IPS DF 4.7 (cell line): ENCODE data around the gene LRP1B.
"Not testable (repeated sequence)": the region's sequence is repeated elsewhere in the genome, so short reads cannot be mapped to it uniquely, and the experiment has no call there.

ENCODE experiments used
- DNase-seq: peaks from one replicate; pipeline ENCODE4 v3.0.0-alpha.2; 2013; ENCODE audit warnings: low spot score; ENCODE audit errors: extremely low read depth

Gene LRP1B

GRCh38 chr2:141889788-141890187 is 241.0 kb downstream of the LRP1B start:
- no peak for DNase-seq

GRCh38 chr2:141888987-141889555 is 241.7 kb downstream of the LRP1B start:
- no peak for DNase-seq

GRCh38 chr2:141887363-141887762 is 243.5 kb downstream of the LRP1B start:
- no peak for DNase-seq

DNA sequence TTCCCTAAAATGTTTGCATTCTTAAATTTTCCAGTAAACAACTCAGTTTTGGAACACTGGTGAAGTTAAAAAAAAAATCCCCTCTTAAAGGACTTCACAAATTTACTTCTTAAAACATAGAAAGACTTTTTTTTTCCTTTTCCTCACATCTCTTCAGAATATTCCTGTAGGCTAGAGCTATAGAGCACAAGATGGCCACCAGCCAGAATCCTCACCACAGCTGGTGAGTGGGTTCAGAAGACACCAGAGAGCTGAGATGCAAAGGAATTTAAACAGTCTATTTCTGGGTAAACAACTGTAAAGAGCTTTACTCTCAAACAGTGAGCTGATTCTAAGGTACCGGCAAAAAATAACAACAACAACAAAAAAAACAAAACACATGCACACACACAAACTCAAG is 252.8 kb downstream of the LRP1B start:
- DNase-seq: no peak

DNA sequence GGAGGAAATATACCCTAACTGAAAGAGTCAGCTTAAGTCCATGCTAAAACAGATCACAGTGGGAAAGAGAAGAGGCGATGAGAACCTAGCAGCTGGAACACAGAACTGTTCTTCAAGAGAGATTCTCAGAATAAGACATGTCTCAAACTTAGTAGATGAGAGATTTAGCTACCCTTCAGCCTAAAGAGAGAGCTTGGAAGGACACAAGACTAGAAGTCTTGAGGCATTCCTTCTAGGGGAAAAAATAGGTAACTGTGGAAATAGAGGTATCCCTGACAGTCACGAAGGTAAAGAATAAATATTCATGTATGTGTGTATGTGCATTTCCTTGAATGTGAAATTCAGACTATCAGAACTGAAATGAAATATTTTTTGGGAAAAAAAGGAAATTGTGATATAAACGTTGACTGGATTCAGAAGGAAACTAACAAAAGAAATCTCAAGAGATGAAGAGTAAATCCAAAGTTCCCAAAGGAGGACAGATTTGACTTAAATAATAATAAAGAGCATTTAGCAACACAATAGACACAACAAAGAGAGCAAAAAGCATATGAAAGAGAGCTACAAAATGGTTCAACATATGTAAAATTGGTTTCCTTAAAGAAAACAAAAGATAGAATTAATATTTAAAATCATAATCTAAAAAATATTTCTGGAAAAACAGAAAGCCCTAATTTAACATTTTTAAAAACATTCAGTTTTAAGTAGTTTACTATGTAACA is 258.7 kb downstream of the LRP1B start:
- no peak for DNase-seq

DNA sequence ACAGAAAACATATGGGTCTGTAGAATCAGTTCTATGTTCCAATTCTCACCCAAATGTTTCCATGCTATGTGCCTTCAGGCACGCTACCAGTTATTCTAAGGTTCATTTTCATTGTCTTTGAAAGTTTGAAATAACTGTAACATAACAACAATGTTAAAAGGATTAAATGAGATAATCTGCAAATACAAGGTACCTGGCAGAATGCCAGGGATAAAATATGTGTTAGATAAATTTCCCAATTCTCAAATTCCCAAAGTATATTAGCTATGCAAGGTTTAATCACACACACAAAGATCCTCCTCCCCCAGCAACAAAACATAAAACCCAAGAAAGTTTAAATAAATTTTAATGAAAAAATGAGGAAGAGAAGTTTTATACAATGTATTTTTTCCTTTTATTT is 261.2 kb downstream of the LRP1B start:
- no peak for DNase-seq

DNA sequence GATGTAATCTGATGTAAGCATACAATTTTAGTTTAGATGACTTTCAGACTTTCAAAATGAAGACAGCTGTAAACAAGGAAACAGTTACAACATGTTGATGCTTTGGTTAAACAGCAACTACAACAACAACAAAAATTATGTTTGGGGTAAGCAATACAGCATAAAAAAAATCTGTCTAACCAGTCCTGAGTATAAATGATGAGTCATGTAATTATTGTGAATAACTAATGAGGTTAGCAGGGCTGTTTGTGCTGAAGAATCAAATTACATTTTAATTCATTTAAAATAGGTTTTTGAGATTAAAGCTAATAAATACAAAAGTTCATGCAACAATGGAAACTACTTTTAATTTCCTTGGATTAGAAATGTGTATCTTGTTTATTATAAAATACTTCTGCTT is 266.9 kb downstream of the LRP1B start:
- DNase-seq: no peak

DNA sequence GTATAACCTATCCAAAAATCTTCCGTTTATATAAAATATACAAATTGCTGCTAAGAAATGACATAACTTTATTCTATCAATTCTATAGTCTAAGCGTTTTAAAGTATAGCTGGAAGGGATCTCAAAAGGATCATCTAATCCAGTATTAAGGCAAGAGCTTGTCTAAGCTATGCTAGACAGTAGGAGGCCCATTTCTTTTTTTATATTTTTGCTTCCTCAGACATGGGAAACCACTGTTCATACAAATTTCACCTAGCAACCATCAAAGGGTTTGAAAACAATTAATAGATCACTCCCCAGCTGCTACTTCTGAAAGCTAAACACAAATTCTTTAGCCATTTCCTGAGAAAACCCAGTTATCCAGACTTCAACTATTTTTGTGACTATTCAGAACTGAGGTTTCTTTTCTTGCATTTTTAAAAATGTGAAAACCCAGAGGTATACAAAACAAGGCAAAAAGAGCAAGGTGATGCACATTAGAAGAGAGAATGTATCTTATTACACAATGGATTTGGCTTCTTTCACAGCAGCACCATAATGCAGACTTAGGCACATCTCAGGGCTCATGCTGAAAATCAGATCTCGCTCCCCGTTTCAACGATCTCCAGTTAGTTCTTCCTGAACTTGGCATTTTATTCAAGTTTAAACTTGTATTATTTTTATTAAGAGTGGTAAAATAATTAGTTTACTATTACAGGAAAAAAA is 274.4 kb downstream of the LRP1B start:
- DNase-seq: no peak

DNA sequence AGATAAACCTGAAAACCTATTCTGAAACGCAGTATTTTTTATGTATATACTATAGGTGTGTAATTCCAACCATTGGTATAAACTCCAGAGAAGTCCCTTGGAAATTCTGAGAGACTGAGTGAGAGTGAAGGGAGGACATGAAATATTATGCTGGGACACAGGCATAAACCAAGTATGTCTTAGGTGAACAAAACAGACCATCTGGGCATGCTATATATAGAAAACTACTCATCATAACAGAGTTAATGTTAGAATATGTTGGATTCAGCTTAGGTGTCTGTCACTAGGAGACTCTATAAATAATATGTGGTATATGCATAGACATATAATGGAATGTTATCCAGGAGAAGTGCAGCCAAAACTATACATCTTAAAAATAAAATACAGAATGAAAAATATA is 282.6 kb downstream of the LRP1B start:
- DNase-seq: no peak

GRCh38 chr2:141844231-141844630 is 286.6 kb downstream of the LRP1B start:
- DNase-seq: no peak

- no peak for DNase-seq
These were observed 295.7 kb downstream of the LRP1B start for GRCh38 chr2:141835103-141835502.

- no peak for DNase-seq
These were observed 302.1 kb downstream of the LRP1B start for GRCh38 chr2:141828761-141829160.

DNA sequence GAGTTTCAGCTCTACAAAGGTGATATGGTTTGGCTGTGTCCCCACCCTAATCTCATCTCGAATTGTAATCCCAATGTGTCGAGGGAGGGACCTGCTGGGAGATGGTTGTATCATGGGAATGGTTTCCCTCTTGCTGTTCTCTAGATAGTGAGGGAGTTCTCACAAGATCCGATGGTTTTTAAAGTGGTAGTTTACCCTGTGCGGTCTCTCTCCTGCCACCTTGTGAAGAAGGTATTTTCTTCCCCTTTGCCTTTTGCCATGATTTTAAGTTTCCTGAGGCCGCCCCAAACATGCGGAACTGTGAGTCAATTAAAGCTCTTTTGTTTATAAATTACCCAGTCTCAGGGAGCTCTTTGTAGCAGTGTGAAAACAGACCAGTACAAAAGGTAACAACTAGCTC is 306.0 kb downstream of the LRP1B start:
- no peak for DNase-seq

DNA sequence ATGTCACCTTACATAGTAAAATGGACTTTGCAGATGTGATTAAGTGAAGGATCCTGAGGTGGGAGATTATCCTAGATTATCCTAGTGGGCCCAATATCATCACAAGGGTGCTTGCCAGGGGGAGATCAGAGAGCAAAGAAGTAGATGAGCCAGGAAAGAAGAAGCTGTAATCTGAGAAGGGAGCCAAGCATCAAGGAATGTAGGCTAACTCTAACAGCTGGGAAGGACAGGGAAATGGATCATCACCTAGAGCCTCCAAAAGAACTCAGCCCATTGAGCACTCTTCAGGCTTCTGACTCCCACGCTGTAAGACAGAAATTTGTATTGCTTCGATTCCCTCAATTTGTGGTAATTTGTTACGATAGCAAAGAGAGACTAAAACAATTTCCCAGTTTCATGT is 309.9 kb downstream of the LRP1B start:
- DNase-seq: no peak

DNA sequence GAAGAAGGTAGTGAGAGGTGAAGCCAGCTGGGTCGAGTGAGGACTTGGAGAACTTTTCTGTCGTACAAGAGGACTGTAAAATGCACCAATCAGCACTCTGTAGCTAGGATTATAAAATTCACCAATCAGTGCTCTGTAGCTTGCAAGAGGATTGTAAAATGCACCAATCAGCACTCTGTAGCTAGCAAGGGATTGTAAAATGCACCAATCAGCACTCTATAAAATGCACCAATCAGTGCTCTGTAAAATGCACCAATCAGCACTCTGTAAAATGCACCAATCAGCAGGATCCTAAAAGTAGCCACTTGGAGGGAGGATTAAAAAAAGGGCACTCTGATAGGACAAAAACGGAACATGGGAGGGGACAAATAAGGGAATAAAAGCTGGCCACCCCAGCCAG is 315.5 kb downstream of the LRP1B start:
- not testable (repeated sequence) for DNase-seq

- DNase-seq: no peak
These were observed 316.7 kb downstream of the LRP1B start for GRCh38 chr2:141814150-141814549.

- DNase-seq: no peak
These were observed 320.7 kb downstream of the LRP1B start for GRCh38 chr2:141810148-141810547.

DNA sequence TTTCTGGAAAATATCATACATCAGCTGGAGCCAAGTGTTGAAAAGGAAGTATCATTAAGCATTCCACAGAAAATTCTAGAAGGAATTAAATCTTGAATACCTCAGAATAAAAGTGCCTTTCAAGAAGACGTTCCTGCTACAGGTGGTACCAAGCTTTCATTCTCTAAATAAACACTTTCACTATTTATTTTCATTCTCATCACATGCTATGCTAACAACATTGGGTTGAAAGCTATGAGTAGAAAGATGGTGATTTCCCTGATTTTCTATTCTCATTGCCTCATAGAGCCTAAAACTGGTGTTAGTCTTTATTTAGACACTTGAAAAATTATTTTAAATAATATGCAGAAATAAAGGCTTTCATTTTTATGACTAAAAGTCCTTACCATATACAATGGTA is 324.7 kb downstream of the LRP1B start:
- no peak for DNase-seq

- no peak for DNase-seq
These were observed 325.5 kb downstream of the LRP1B start for GRCh38 chr2:141805302-141805701.

DNA sequence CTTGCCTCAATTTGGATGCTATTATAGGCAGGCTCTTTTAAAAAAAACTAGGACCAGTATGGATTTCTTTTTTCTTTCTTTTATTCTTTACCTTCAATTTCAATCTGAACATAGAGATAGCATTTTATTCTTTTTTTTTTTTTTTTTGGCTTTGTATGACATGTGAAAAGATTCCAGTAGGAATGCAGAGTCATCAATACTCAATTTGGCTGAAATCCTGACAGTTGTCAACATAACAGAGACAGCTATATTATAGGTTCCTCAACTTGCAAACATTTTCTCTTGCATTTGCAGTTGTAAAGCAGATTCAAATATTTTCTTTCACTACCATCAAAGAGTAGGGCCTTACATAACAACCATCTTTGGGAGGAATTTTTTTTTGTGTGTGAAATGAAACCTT is 334.4 kb downstream of the LRP1B start:
- no peak for DNase-seq

GRCh38 chr2:141791521-141791920 is 339.3 kb downstream of the LRP1B start:
- no peak for DNase-seq

- DNase-seq: no peak
These were observed 348.2 kb downstream of the LRP1B start for GRCh38 chr2:141782574-141782973.

- no peak for DNase-seq
These were observed 352.4 kb downstream of the LRP1B start for GRCh38 chr2:141778315-141778835.
